Liver (tissue), 3 donors: ENCODE results near the gene OR8B8.

ENCODE experiments used
- ATF3 ChIP-seq: IDR thresholded peaks from 2 replicates; pipeline ENCODE4 v1.6.1; 2016; ENCODE audit warnings: antibody characterized with exemption
- CTCF ChIP-seq: fragments of 150-350 bp; IDR thresholded peaks from 2 replicates; pipeline ENCODE4 v1.5.1; 2017; ENCODE audit warnings: improper control_type of control experiment, low read depth, low read length; ENCODE audit not compliant: missing input control
- EGR1 ChIP-seq, 2 donors: IDR thresholded peaks; 2 replicates each; pipeline ENCODE4 v1.6.1; 2016 to 2018; ENCODE audit warnings: antibody characterized with exemption in 2 of 2, low read depth in 2 of 2
- HNF4A ChIP-seq, 2 donors: conservative IDR thresholded peaks; 2 replicates each; pipeline ENCODE4 v1.6.1; 2016; ENCODE audit warnings: antibody characterized with exemption in 2 of 2, mild to moderate bottlenecking in 2 of 2
- MAX ChIP-seq: IDR thresholded peaks from 2 replicates; pipeline ENCODE4 v1.6.1; 2016; ENCODE audit warnings: antibody characterized with exemption
- NR2F2 ChIP-seq: IDR thresholded peaks from 2 replicates; pipeline ENCODE4 v1.6.1; 2016; ENCODE audit warnings: antibody characterized with exemption
- RAD21 ChIP-seq, 2 donors: IDR thresholded peaks; 2 replicates each; pipeline ENCODE4 v1.6.1; 2016; ENCODE audit warnings: antibody characterized with exemption in 2 of 2, mild to moderate bottlenecking in 2 of 2
- REST ChIP-seq: IDR thresholded peaks from 2 replicates; pipeline ENCODE4 v1.6.1; 2016; ENCODE audit warnings: antibody characterized with exemption, mild to moderate bottlenecking
- SP1 ChIP-seq: IDR thresholded peaks from 2 replicates; pipeline ENCODE4 v1.6.1; 2018; ENCODE audit warnings: antibody characterized with exemption, mild to moderate bottlenecking
- TAF1 ChIP-seq: conservative IDR thresholded peaks from 2 replicates; pipeline ENCODE4 v1.6.1; 2016; ENCODE audit warnings: antibody characterized with exemption, mild to moderate bottlenecking
- ZBTB33 ChIP-seq: IDR thresholded peaks from 2 replicates; pipeline ENCODE4 v1.6.1; 2016; ENCODE audit warnings: antibody characterized with exemption
- donor health status: healthy.
- donor health status: healthy.

GRCh38 chr11:124445646-124446150 is at the start of gene OR8B8:
- TF ChIP-seq CTCF = no peak
- no peak for TF ChIP-seq HNF4A (conservative IDR thresholded peaks at IDR 0.05)
- no peak for TF ChIP-seq MAX
- no peak for TF ChIP-seq ZBTB33
- no peak for TF ChIP-seq EGR1 (IDR thresholded peaks at IDR 0.05; ENCODE audit: low read depth in 2 of 2)
- TF ChIP-seq REST = no peak
- TF ChIP-seq NR2F2 = no peak
- TF ChIP-seq SP1 = no peak
- no peak for TF ChIP-seq TAF1
- no peak for TF ChIP-seq RAD21 (IDR thresholded peaks at IDR 0.05)
- TF ChIP-seq ATF3 = no peak
